ENCODE results near the gene CACNA2D1.

CACNA2D1 gene

GRCh38 chr7:82275342-82275741, 168.2 kb downstream of the CACNA2D1 start:
- ChIA-PET POLR2A (ENCODE audit: low non-redundant PET) (no interaction called here), CTCF (no interaction called here)
- DNase-seq (ENCODE audit: low spot score) = no peak
- no peak overlapping the region for H3K27ac ChIP-seq
- no peak for TF ChIP-seq CTCF (conservative IDR thresholded peaks at IDR 0.05; ENCODE audit: low read depth)

- H3K27ac ChIP-seq = no peak overlapping the region
- POLR2A ChIA-PET (ENCODE audit: low non-redundant PET) = no interaction called here
- no peak for TF ChIP-seq CTCF (conservative IDR thresholded peaks at IDR 0.05; ENCODE audit: low read depth)
- CTCF ChIA-PET = interaction anchor here (0.6 kb wide), 1 partner anchor 1961 kb away, joined by 3 read pairs; no protein-coding TSS in a partner anchor
- DNase-seq (ENCODE audit: low spot score) = no peak
Measured at GRCh38 chr7:82274681-82275080, 168.9 kb downstream of the CACNA2D1 start.

GRCh38 chr7:82273886-82274285, 169.7 kb downstream of the CACNA2D1 start:
- POLR2A ChIA-PET (ENCODE audit: low non-redundant PET) = no interaction called here
- no peak overlapping the region for H3K27ac ChIP-seq
- TF ChIP-seq CTCF (conservative IDR thresholded peaks at IDR 0.05; ENCODE audit: low read depth) = no peak
- DNase-seq (ENCODE audit: low spot score) = no peak
- CTCF ChIA-PET = interaction anchor here (0.5 to 0.6 kb wide), 2 partner anchors 208 to 467 kb away, joined by 3 read pairs; no protein-coding TSS in a partner anchor

- CTCF ChIA-PET = no interaction called here
- H3K27ac ChIP-seq = no peak overlapping the region
- DNase-seq (ENCODE audit: low spot score) = no peak
- POLR2A ChIA-PET (ENCODE audit: low non-redundant PET) = no interaction called here
- TF ChIP-seq CTCF (conservative IDR thresholded peaks at IDR 0.05; ENCODE audit: low read depth) = no peak
Measured at GRCh38 chr7:82270870-82271269, 172.7 kb downstream of the CACNA2D1 start.

- ChIA-PET CTCF (no interaction called here), POLR2A (ENCODE audit: low non-redundant PET) (no interaction called here)
- no peak for TF ChIP-seq CTCF (conservative IDR thresholded peaks at IDR 0.05; ENCODE audit: low read depth)
- no peak for DNase-seq (ENCODE audit: low spot score)
- no peak overlapping the region for H3K27ac ChIP-seq
Measured at GRCh38 chr7:82268632-82269031, 174.9 kb downstream of the CACNA2D1 start.

- no peak for DNase-seq (ENCODE audit: low spot score)
- ChIA-PET CTCF (no interaction called here), POLR2A (ENCODE audit: low non-redundant PET) (no interaction called here)
- H3K27ac ChIP-seq = no peak overlapping the region
- TF ChIP-seq CTCF (conservative IDR thresholded peaks at IDR 0.05; ENCODE audit: low read depth) = no peak
Measured at GRCh38 chr7:82266081-82266480, 177.5 kb downstream of the CACNA2D1 start.

GRCh38 chr7:82264783-82265305, 178.7 kb downstream of the CACNA2D1 start:
- CTCF ChIA-PET = no interaction called here
- no peak for TF ChIP-seq CTCF (conservative IDR thresholded peaks at IDR 0.05; ENCODE audit: low read depth)
- no peak for DNase-seq (ENCODE audit: low spot score)

More at GRCh38 chr7:82264783-82265305, 178.7 kb downstream of the CACNA2D1 start:
- no peak overlapping the region for H3K27ac ChIP-seq
- POLR2A ChIA-PET (ENCODE audit: low non-redundant PET) = no interaction called here
